Rectal smooth muscle tissue (tissue), 1 donor: ENCODE data around the gene SLC66A1.

ENCODE experiments used
- H3K27ac ChIP-seq: one replicate; pipeline ENCODE4 v1.7.0; 2013; ENCODE audit warnings: low read depth, low read length, inconsistent platforms
- H3K27me3 ChIP-seq: one replicate; pipeline ENCODE4 v1.7.0; 2013; ENCODE audit warnings: low read length; ENCODE audit not compliant: control insufficient read depth, insufficient read depth
- H3K36me3 ChIP-seq: one replicate; pipeline ENCODE4 v1.7.0; 2013; ENCODE audit warnings: low read length; ENCODE audit not compliant: control insufficient read depth, insufficient read depth
- H3K4me1 ChIP-seq: one replicate; pipeline ENCODE4 v1.7.0; 2013; ENCODE audit warnings: low read length; ENCODE audit not compliant: control insufficient read depth, insufficient read depth
- H3K4me3 ChIP-seq: one replicate; pipeline ENCODE4 v1.7.0; 2013; ENCODE audit warnings: low read length
- H3K9ac ChIP-seq: one replicate; pipeline ENCODE4 v1.7.0; 2013; ENCODE audit warnings: low read length

SLC66A1 gene

GRCh38 chr1:19321071-19321470 is 8.9 kb downstream of the SLC66A1 start:
- no peaks in the 10 kb centered on the region for H3K4me1 ChIP-seq
- H3K4me3 ChIP-seq = no peak overlapping the region
- H3K9ac ChIP-seq = no peak overlapping the region
- peaks cover 14% of the 10 kb centered on the region for H3K36me3 ChIP-seq
- H3K27ac ChIP-seq = no peak overlapping the region
- no peaks in the 10 kb centered on the region for H3K27me3 ChIP-seq

- Histone ChIP-seq H3K4me3 (no peak overlapping the region), H3K27ac (no peak overlapping the region), H3K9ac (no peak overlapping the region), H3K36me3 (peaks cover 24% of the 10 kb centered on the region), H3K4me1 (no peaks in the 10 kb centered on the region), H3K27me3 (no peaks in the 10 kb centered on the region)
Measured at GRCh38 chr1:19322481-19322880, 10.4 kb downstream of the SLC66A1 start.

GRCh38 chr1:19323987-19324664 is 12.0 kb downstream of the SLC66A1 start:
- Histone ChIP-seq H3K4me3 (no peak overlapping the region), H3K36me3 (peaks cover 29% of the 10 kb centered on the region), H3K27ac (no peak overlapping the region), H3K4me1 (no peaks in the 10 kb centered on the region), H3K27me3 (no peaks in the 10 kb centered on the region), H3K9ac (no peak overlapping the region)

GRCh38 chr1:19324665-19324990 is 12.5 kb downstream of the SLC66A1 start:
- H3K4me3 ChIP-seq = no peak overlapping the region
- no peaks in the 10 kb centered on the region for H3K27me3 ChIP-seq
- H3K9ac ChIP-seq = no peak overlapping the region
- H3K36me3 ChIP-seq = peaks cover 29% of the 10 kb centered on the region
- H3K4me1 ChIP-seq = no peaks in the 10 kb centered on the region
- no peak overlapping the region for H3K27ac ChIP-seq

GRCh38 chr1:19325368-19325957 is 13.3 kb downstream of the SLC66A1 start:
- Histone ChIP-seq H3K27me3 (no peaks in the 10 kb centered on the region), H3K4me3 (no peak overlapping the region), H3K9ac (no peak overlapping the region), H3K27ac (no peak overlapping the region), H3K4me1 (no peaks in the 10 kb centered on the region), H3K36me3 (peaks cover 31% of the 10 kb centered on the region)

- peaks cover 31% of the 10 kb centered on the region for H3K36me3 ChIP-seq
- no peaks in the 10 kb centered on the region for H3K27me3 ChIP-seq
- no peak overlapping the region for H3K9ac ChIP-seq
- no peak overlapping the region for H3K27ac ChIP-seq
- no peaks in the 10 kb centered on the region for H3K4me1 ChIP-seq
- H3K4me3 ChIP-seq = no peak overlapping the region
Measured at GRCh38 chr1:19325958-19326747, 14.0 kb downstream of the SLC66A1 start.

- H3K4me3 ChIP-seq = no peak overlapping the region
- no peaks in the 10 kb centered on the region for H3K27me3 ChIP-seq
- H3K4me1 ChIP-seq = no peaks in the 10 kb centered on the region
- no peak overlapping the region for H3K9ac ChIP-seq
- H3K27ac ChIP-seq = no peak overlapping the region
- H3K36me3 ChIP-seq = peaks cover 31% of the 10 kb centered on the region
Measured at GRCh38 chr1:19326748-19327065, 14.6 kb downstream of the SLC66A1 start.

GRCh38 chr1:19327301-19327700 is 15.2 kb downstream of the SLC66A1 start:
- H3K27ac ChIP-seq = no peak overlapping the region
- H3K4me1 ChIP-seq = no peaks in the 10 kb centered on the region
- no peaks in the 10 kb centered on the region for H3K27me3 ChIP-seq
- H3K9ac ChIP-seq = no peak overlapping the region
- H3K36me3 ChIP-seq = peaks cover 30% of the 10 kb centered on the region
- no peak overlapping the region for H3K4me3 ChIP-seq

GRCh38 chr1:19327736-19328135 is 15.6 kb downstream of the SLC66A1 start:
- H3K9ac ChIP-seq = no peak overlapping the region
- H3K4me1 ChIP-seq = no peaks in the 10 kb centered on the region
- H3K4me3 ChIP-seq = no peak overlapping the region
- no peak overlapping the region for H3K27ac ChIP-seq
- peaks cover 27% of the 10 kb centered on the region for H3K36me3 ChIP-seq
- H3K27me3 ChIP-seq = no peaks in the 10 kb centered on the region

- H3K36me3 ChIP-seq = peaks cover 27% of the 10 kb centered on the region
- H3K27ac ChIP-seq = no peak overlapping the region
- H3K4me1 ChIP-seq = no peaks in the 10 kb centered on the region
- H3K27me3 ChIP-seq = no peaks in the 10 kb centered on the region
- H3K4me3 ChIP-seq = no peak overlapping the region
- H3K9ac ChIP-seq = no peak overlapping the region
Measured at GRCh38 chr1:19328486-19328885, 16.4 kb downstream of the SLC66A1 start.

GRCh38 chr1:19329188-19329587 is 17.1 kb downstream of the SLC66A1 start:
- no peak overlapping the region for H3K4me3 ChIP-seq
- H3K9ac ChIP-seq = no peak overlapping the region
- H3K27me3 ChIP-seq = no peaks in the 10 kb centered on the region
- no peak overlapping the region for H3K27ac ChIP-seq
- H3K4me1 ChIP-seq = no peaks in the 10 kb centered on the region
- peaks cover 27% of the 10 kb centered on the region for H3K36me3 ChIP-seq

- Histone ChIP-seq H3K9ac (no peak overlapping the region), H3K4me1 (no peaks in the 10 kb centered on the region), H3K36me3 (peaks cover 25% of the 10 kb centered on the region), H3K27ac (no peak overlapping the region), H3K4me3 (no peak overlapping the region), H3K27me3 (no peaks in the 10 kb centered on the region)
Measured at GRCh38 chr1:19329611-19330010, 17.5 kb downstream of the SLC66A1 start.
